ENCODE results near the gene MTMR11.

DNA sequence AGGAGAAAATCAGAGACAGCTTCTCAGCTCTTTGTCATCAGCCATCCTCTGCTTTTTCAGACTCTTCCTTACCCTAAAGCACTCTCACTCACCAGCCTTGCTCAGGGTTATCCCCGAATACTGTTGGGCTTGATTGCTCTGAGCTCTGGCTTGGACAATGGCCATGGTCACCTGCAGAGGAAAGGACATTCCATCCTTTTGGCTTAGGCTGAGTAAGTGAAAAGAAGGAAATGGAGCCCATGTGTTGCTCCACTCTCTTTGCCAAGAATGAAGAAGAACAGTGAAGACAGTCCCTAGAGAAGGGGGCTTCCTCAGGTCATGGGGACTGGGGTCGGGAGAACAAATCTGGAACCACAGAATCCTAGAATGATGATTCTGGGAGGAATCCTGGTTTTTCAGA is 2.3 kb downstream of the MTMR11 start:
- TF ChIP-seq, protein P1, sequence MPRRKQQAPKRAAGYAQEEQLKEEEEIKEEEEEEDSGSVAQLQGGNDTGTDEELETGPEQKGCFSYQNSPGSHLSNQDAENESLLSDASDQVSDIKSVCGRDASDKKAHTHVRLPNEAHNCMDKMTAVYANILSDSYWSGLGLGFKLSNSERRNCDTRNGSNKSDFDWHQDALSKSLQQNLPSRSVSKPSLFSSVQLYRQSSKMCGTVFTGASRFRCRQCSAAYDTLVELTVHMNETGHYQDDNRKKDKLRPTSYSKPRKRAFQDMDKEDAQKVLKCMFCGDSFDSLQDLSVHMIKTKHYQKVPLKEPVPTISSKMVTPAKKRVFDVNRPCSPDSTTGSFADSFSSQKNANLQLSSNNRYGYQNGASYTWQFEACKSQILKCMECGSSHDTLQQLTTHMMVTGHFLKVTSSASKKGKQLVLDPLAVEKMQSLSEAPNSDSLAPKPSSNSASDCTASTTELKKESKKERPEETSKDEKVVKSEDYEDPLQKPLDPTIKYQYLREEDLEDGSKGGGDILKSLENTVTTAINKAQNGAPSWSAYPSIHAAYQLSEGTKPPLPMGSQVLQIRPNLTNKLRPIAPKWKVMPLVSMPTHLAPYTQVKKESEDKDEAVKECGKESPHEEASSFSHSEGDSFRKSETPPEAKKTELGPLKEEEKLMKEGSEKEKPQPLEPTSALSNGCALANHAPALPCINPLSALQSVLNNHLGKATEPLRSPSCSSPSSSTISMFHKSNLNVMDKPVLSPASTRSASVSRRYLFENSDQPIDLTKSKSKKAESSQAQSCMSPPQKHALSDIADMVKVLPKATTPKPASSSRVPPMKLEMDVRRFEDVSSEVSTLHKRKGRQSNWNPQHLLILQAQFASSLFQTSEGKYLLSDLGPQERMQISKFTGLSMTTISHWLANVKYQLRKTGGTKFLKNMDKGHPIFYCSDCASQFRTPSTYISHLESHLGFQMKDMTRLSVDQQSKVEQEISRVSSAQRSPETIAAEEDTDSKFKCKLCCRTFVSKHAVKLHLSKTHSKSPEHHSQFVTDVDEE (CRISPR knock-in tag; IDR thresholded peaks at IDR 0.05) = no peak
- TF ChIP-seq ZNF565 (CRISPR knock-in tag; conservative IDR thresholded peaks at IDR 0.05; ENCODE audit: low read depth) = no peak
- TF ChIP-seq ISL1 (CRISPR knock-in tag; IDR thresholded peaks at IDR 0.05) = no peak
- TF ChIP-seq ZFP3 (CRISPR knock-in tag; IDR thresholded peaks at IDR 0.05) = no peak
- TF ChIP-seq, protein P2, sequence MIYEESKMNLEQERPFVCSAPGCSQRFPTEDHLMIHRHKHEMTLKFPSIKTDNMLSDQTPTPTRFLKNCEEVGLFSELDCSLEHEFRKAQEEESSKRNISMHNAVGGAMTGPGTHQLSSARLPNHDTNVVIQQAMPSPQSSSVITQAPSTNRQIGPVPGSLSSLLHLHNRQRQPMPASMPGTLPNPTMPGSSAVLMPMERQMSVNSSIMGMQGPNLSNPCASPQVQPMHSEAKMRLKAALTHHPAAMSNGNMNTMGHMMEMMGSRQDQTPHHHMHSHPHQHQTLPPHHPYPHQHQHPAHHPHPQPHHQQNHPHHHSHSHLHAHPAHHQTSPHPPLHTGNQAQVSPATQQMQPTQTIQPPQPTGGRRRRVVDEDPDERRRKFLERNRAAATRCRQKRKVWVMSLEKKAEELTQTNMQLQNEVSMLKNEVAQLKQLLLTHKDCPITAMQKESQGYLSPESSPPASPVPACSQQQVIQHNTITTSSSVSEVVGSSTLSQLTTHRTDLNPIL (CRISPR knock-in tag; IDR thresholded peaks at IDR 0.05; ENCODE audit: low read depth) = no peak
- TF ChIP-seq ZFP30 (CRISPR knock-in tag; IDR thresholded peaks at IDR 0.05) = no peak
- no peak for TF ChIP-seq ARNTL (CRISPR knock-in tag; IDR thresholded peaks at IDR 0.05; ENCODE audit: borderline replicate concordance, low read depth)
- TF ChIP-seq RARB (CRISPR knock-in tag; IDR thresholded peaks at IDR 0.05) = no peak
- no peak for TF ChIP-seq TOX (CRISPR knock-in tag; IDR thresholded peaks at IDR 0.05; ENCODE audit: borderline replicate concordance)
